Endothelial cell of umbilical vein (primary cell): ENCODE data around the gene CDH2. TPM values are rescaled to one million over a fixed set of nuclear protein-coding genes. Genes with fewer than 3 reads are reported as not detected.

Experiments
- BruUV-seq: library from RNA; stranded (reverse); fragments of 400-500 nt; replicated peaks from 2 replicates; lab custom pipeline; 2021; lab: Mats Ljungman, UMichigan
- CTCF ChIA-PET: fragments of 300-600, 350-600 bp; sonication (Branson Sonifier 250); formaldehyde crosslinking; loops from one replicate; lab custom pipeline; 2021; ENCODE audit warnings: antibody characterized with exemption, inconsistent platforms; lab: Charles Lee
- POLR2A ChIA-PET: fragments of 300-600, 350-600 bp; sonication (Branson Sonifier 250); formaldehyde crosslinking; loops from one replicate; lab custom pipeline; 2021; ENCODE audit warnings: antibody characterized with exemption, inconsistent platforms; lab: Charles Lee
- DNase-seq: peaks from one replicate; pipeline ENCODE4 v3.0.0-alpha.2; 2011; ENCODE audit warnings: low read depth, low spot score
- FAIRE-seq: peaks from 2 replicates; lab custom pipeline; 2011; peaks lifted over from hg19 to GRCh38; lab: Jason Lieb, UNC
- H2AFZ ChIP-seq: 2 replicates; pipeline ENCODE4 v1.6.0; 2012; ENCODE audit warnings: low read depth, low read length, control low read depth, inconsistent platforms
- H3K27ac ChIP-seq: 2 replicates; pipeline ENCODE4 v1.5.1; 2011; ENCODE audit warnings: low read depth, mild to moderate bottlenecking, control low read depth, low read length, moderate library complexity; ENCODE audit not compliant: insufficient read depth
- H3K27me3 ChIP-seq, 2 experiments: 2 replicates each; pipeline versions ENCODE4 v1.6.0 to v1.6.1; 2011; ENCODE audit warnings: low read length in 2 of 2, mixed read lengths in 1 of 2; ENCODE audit not compliant: control insufficient read depth in 2 of 2, insufficient read depth in 2 of 2
- H3K36me3 ChIP-seq, 2 experiments: 2 replicates in 1 of 2; 3 replicates in 1 of 2; pipeline ENCODE4 v1.5.1; 2011; ENCODE audit warnings: low read length in 2 of 2, mild to moderate bottlenecking in 1 of 2, moderate library complexity in 1 of 2; ENCODE audit not compliant: control insufficient read depth in 2 of 2, insufficient read depth in 2 of 2; ENCODE audit errors: extremely low read depth in 1 of 2
- H3K4me1 ChIP-seq: 3 replicates; pipeline ENCODE4 v1.5.1; 2011; ENCODE audit warnings: mild to moderate bottlenecking, low read length; ENCODE audit not compliant: control insufficient read depth, insufficient read depth; ENCODE audit errors: extremely low read depth
- H3K4me2 ChIP-seq: 2 replicates; pipeline ENCODE4 v1.6.1; 2011; ENCODE audit warnings: low read length, control low read depth, mixed read lengths; ENCODE audit not compliant: insufficient read depth
- H3K4me3 ChIP-seq, 3 experiments: fragments of 200-600 bp in 1 of 3; sonication (generic), shearing (Covaris generic) in 1 of 3; replicated peaks in 1 of 3; 2 replicates each; pipeline ENCODE4 v1.5.1; 2011 to 2016; ENCODE audit warnings: control low read depth in 3 of 3, low read length in 3 of 3, mild to moderate bottlenecking in 2 of 3, inconsistent platforms in 1 of 3, low read depth in 1 of 3, moderate library complexity in 1 of 3; ENCODE audit not compliant: insufficient read depth in 1 of 3
- H3K79me2 ChIP-seq: 2 replicates; pipeline ENCODE4 v1.6.0; 2012; ENCODE audit warnings: low read length, inconsistent platforms; ENCODE audit not compliant: control insufficient read depth, insufficient read depth
- H3K9ac ChIP-seq: replicated peaks from 2 replicates; pipeline ENCODE3; 2011; ENCODE audit warnings: low read length, control low read depth; ENCODE audit not compliant: insufficient read depth; ENCODE audit errors: extremely low read depth
- H3K9me1 ChIP-seq: replicated peaks from 3 replicates; pipeline ENCODE4 v1.6.0; 2011; ENCODE audit warnings: mild to moderate bottlenecking, low read length; ENCODE audit not compliant: control insufficient read depth, insufficient read depth; ENCODE audit errors: extremely low read depth
- H3K9me3 ChIP-seq: replicated peaks from 2 replicates; pipeline ENCODE4 v1.5.1; 2012; ENCODE audit warnings: low read length, inconsistent platforms; ENCODE audit not compliant: control insufficient read depth, insufficient read depth
- H4K20me1 ChIP-seq: replicated peaks from 2 replicates; pipeline ENCODE3; 2011; ENCODE audit warnings: mild to moderate bottlenecking, low read length; ENCODE audit not compliant: control insufficient read depth, insufficient read depth; ENCODE audit errors: extremely low read depth
- CTCF ChIP-seq, 2 donors: IDR thresholded peaks; 1 replicate in 1 of 2; 2 replicates in 1 of 2; pipeline ENCODE4 v1.5.1; 2011; ENCODE audit warnings: low read length in 2 of 2, mild to moderate bottlenecking in 2 of 2, moderate library complexity in 2 of 2, control low read depth in 1 of 2, inconsistent platforms in 1 of 2, low read depth in 1 of 2; ENCODE audit not compliant: insufficient read depth in 1 of 2; ENCODE audit errors: extremely low read depth in 1 of 2
- EZH2 ChIP-seq: IDR thresholded peaks from 2 replicates; pipeline ENCODE4 v1.6.1; 2012; ENCODE audit warnings: borderline replicate concordance, low read depth, mild to moderate bottlenecking, moderate library complexity, low read length, inconsistent platforms; ENCODE audit not compliant: severe bottlenecking
- FOS ChIP-seq: IDR thresholded peaks from 2 replicates; pipeline ENCODE4 v1.6.1; 2011; ENCODE audit warnings: mild to moderate bottlenecking, low read length, moderate library complexity, borderline replicate concordance; ENCODE audit not compliant: insufficient read depth
- JUN ChIP-seq: IDR thresholded peaks from 2 replicates; pipeline ENCODE4 v1.6.1; 2011; ENCODE audit warnings: borderline replicate concordance, low read depth; ENCODE audit not compliant: insufficient read length, insufficient read depth
- MAX ChIP-seq: IDR thresholded peaks from 2 replicates; pipeline ENCODE4 v1.6.1; 2011; ENCODE audit not compliant: insufficient read depth, insufficient read length
- MYC ChIP-seq: IDR thresholded peaks from one replicate; pipeline ENCODE4 v1.6.1; 2011; ENCODE audit warnings: mild to moderate bottlenecking, low read depth, low read length
- dilution Hi-C: fragments of 300-500 bp; cut with MboI; formaldehyde crosslinking; loops from one replicate; pipeline ENCODE4 v1.15.0; 2019; ENCODE audit warnings: low sequenced_read_pairs; ENCODE audit not compliant: extremely low pct_ligation_motif_present
- intact Hi-C: fragments of 100-400 bp; cut with micrococcal nuclease; formaldehyde crosslinking; loops from one replicate; pipeline ENCODE4 v1.10.0; 2022
- polyA plus RNA-seq, 4 experiments: library from polyadenylated mRNA; depleted of rRNA in 3 of 4; stranded (reverse) in 3 of 4; unstranded in 1 of 4; fragments of >200 nt; gene quantifications; 2 replicates each; pipeline versions ENCODE4 v1.2.1 to v1.2.3, GENCODE V29; 2011 to 2012; ENCODE audit warnings: missing spikeins in 1 of 4
- total RNA-seq: library from RNA; stranded (reverse); gene quantifications from 2 replicates; pipeline ENCODE4 v1.2.3, GENCODE V29; 2021

CDH2 gene
- total and polyA plus RNA-seq, 2 donors (not counting 3 experiments of a cell fraction or from before 2014, with no cell fraction given), result 37.6 to 59.5 TPM

GRCh38 chr18:28126768-28127167 is 50.2 kb downstream of the CDH2 start:
- H3K4me1 ChIP-seq, result no peaks in the 10 kb centered on the region
- H3K9me1 ChIP-seq, result no peaks in the 10 kb centered on the region
- H3K9ac ChIP-seq, result no peak overlapping the region
- DNase-seq (no peak), FAIRE-seq (no peak)
- no peak overlapping the region for H3K27ac ChIP-seq
- TF ChIP-seq JUN (no peak), EZH2 (no peak), CTCF (IDR thresholded peaks at IDR 0.05; ENCODE audit: extremely low read depth in 1 of 2, insufficient read depth in 1 of 2, low read depth in 1 of 2, low read length in 2 of 2) (no peak), FOS (no peak), MYC (no peak), MAX (no peak)
- peaks cover 20% of the 10 kb centered on the region for H3K79me2 ChIP-seq
- intact Hi-C loops (no loop called here), dilution Hi-C loops (no loop called here)
- no peak overlapping the region for H3K4me3 ChIP-seq
- H4K20me1 ChIP-seq, result peaks cover 2% of the 10 kb centered on the region
- ChIA-PET POLR2A (no interaction called here), CTCF (interaction anchor here (1.0 kb wide), 1 partner anchor 12 kb away, joined by 3 read pairs; no protein-coding TSS in a partner anchor)
- H3K4me2 ChIP-seq, result no peak overlapping the region
- BruUV-seq, result no TSS peak
- H3K27me3 ChIP-seq, result no peaks in the 10 kb centered on the region
- H3K9me3 ChIP-seq, result no peaks in the 10 kb centered on the region
- H3K36me3 ChIP-seq, result no peaks in the 10 kb centered on the region
- no peak overlapping the region for H2AFZ ChIP-seq
